Measurements from ENCODE around the gene MGST2.
"Not testable (repeated sequence)": the region's sequence is repeated elsewhere in the genome, so short reads cannot be mapped to it uniquely, and the experiment has no call there.

The MGST2 gene

GRCh38 chr4:139689093-139689722, 23.6 kb downstream of the MGST2 start:
- Histone ChIP-seq H3K36me3 (no peaks in the 10 kb centered on the region), H3K4me1 (ENCODE audit: control insufficient read depth in 1 of 2, insufficient read depth in 1 of 2, low read depth in 1 of 2, low read length in 1 of 2) (peaks cover 0 to 4% of the 10 kb centered on the region in 2 experiments), H3K4me3 (ENCODE audit: low read depth in 1 of 2, low read length in 1 of 2) (no peak overlapping the region), H3K9me3 (no peaks in the 10 kb centered on the region), H3K27ac (no peak overlapping the region), H3K27me3 (no peaks in the 10 kb centered on the region)
- no peak for TF ChIP-seq CTCF (IDR thresholded peaks at IDR 0.05)

DNA sequence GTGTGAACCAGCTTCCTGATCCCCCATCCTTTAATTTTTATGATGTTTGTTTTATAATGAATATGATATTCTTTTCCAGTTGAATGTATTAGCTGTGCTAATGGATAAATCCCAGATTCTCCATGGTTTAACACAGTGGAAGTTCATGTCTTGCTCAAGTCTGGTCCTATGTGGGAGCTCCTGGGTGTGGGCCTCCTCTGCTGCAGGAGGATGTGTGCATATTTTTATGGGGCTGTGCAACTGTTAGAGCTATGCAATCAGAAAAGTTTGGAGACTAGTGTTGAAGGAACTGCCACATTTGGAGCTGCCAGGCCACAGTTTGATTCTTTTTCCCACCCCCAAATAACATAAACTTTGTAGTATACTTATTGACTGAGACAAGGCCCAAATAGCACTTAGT, 24.8 kb downstream of the MGST2 start:
- no peaks in the 10 kb centered on the region for H3K9me3 ChIP-seq
- no peaks in the 10 kb centered on the region for H3K27me3 ChIP-seq
- H3K4me1 ChIP-seq (ENCODE audit: control insufficient read depth in 1 of 2, insufficient read depth in 1 of 2, low read depth in 1 of 2, low read length in 1 of 2) = peaks cover 0 to 4% of the 10 kb centered on the region in 2 experiments
- no peak for TF ChIP-seq CTCF (IDR thresholded peaks at IDR 0.05)
- no peak overlapping the region for H3K4me3 ChIP-seq (ENCODE audit: low read depth in 1 of 2, low read length in 1 of 2)
- H3K27ac ChIP-seq = no peak overlapping the region
- H3K36me3 ChIP-seq = no peaks in the 10 kb centered on the region

DNA sequence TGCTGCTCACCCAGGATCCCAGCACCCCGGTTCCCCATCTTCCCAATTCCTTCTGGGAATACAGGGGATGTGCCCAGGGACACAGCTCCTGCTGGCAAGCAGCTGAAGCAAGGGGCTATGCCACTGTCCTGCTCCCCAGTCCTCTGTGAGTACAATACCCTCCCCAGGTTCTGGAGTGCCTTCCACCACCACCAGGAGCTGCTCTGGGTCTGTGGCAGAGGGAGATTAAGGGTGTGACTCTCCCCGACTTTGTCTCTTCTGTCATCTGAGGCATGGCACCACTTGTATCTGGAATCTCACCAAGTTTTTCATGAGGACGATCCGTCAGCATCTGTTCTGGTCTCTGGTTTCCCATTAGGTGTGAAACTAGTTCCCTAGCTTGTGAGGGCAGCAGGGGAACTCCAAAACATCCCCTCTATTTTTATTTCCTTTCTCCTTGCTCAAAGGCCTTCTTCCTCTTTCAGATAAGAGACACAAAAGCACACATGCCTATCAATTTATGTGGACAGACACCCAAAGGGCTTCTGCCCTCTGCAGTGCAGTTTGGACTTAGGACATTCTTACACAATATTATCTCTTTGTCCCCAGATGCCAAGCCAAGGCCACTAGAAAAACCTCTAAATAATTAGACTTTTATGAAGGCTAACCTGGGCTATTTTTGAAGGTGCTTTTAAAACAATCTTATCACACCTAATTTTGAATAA, 26.8 kb downstream of the MGST2 start:
- peaks cover 0 to 4% of the 10 kb centered on the region in 2 experiments for H3K4me1 ChIP-seq (ENCODE audit: control insufficient read depth in 1 of 2, insufficient read depth in 1 of 2, low read depth in 1 of 2, low read length in 1 of 2)
- H3K9me3 ChIP-seq = no peaks in the 10 kb centered on the region
- no peak for TF ChIP-seq CTCF (IDR thresholded peaks at IDR 0.05)
- H3K27ac ChIP-seq = peak overlapping the region; percentile 23
- H3K4me3 ChIP-seq (ENCODE audit: low read depth in 1 of 2, low read length in 1 of 2) = no peak overlapping the region
- no peaks in the 10 kb centered on the region for H3K36me3 ChIP-seq
- no peaks in the 10 kb centered on the region for H3K27me3 ChIP-seq

DNA sequence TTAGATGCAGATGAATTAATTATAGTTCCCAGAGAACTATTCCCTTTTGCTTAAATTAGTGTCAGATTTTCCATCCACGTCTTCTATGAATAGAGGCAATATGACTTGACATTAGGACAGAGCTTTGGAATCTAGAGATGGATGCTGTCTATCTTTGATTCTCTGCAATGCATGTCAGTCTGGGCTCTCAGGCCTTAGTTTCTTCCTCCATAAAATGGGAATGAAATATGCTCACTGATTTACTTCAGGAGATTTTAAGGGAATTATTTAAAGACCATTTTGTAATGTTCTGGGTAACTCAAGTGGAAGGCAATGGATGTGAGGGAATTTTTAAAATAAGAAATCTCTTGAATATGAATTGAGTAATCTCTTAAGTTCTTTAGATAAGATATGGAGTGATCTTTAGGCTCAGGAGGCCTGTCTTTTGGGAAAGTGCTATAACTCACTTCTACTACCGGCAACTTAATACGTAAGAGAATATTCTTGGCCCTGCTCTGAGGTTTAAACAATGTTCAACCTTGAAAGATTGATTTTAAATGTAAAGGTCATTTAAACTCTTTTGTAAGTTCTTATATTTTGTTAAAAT, 29.0 kb downstream of the MGST2 start:
- no peaks in the 10 kb centered on the region for H3K4me1 ChIP-seq (ENCODE audit: control insufficient read depth in 1 of 2, insufficient read depth in 1 of 2, low read depth in 1 of 2, low read length in 1 of 2)
- H3K4me3 ChIP-seq (ENCODE audit: low read depth in 1 of 2, low read length in 1 of 2) = no peak overlapping the region
- no peaks in the 10 kb centered on the region for H3K27me3 ChIP-seq
- TF ChIP-seq CTCF (IDR thresholded peaks at IDR 0.05) = no peak
- H3K27ac ChIP-seq = no peak overlapping the region
- H3K9me3 ChIP-seq = no peaks in the 10 kb centered on the region
- H3K36me3 ChIP-seq = no peaks in the 10 kb centered on the region

- no peak overlapping the region for H3K4me3 ChIP-seq (ENCODE audit: low read depth in 1 of 2, low read length in 1 of 2)
- no peaks in the 10 kb centered on the region for H3K9me3 ChIP-seq
- H3K4me1 ChIP-seq (ENCODE audit: control insufficient read depth in 1 of 2, insufficient read depth in 1 of 2, low read depth in 1 of 2, low read length in 1 of 2) = no peaks in the 10 kb centered on the region
- H3K36me3 ChIP-seq = no peaks in the 10 kb centered on the region
- no peak for TF ChIP-seq CTCF (IDR thresholded peaks at IDR 0.05)
- H3K27me3 ChIP-seq = no peaks in the 10 kb centered on the region
- H3K27ac ChIP-seq = no peak overlapping the region
Observed at GRCh38 chr4:139696491-139696890, 30.9 kb downstream of the MGST2 start.

GRCh38 chr4:139698167-139698925, 32.7 kb downstream of the MGST2 start:
- H3K27me3 ChIP-seq; H3K4me3 ChIP-seq (ENCODE audit: low read depth in 1 of 2, low read length in 1 of 2); H3K9me3 ChIP-seq; H3K36me3 ChIP-seq; H3K27ac ChIP-seq; H3K4me1 ChIP-seq (ENCODE audit: control insufficient read depth in 1 of 2, insufficient read depth in 1 of 2, low read depth in 1 of 2, low read length in 1 of 2): not testable (repeated sequence)

Data from neutrophil (primary cell).